Renal pelvis (tissue), 12 donors: ENCODE results near the gene MMP24OS. TPM values are rescaled to one million over a fixed set of nuclear protein-coding genes. Genes with fewer than 3 reads are reported as not detected.
A peak's percentile ranks its signal among the peaks of the same experiment; 100 is the strongest.
"Not testable (repeated sequence)": the region's sequence is repeated elsewhere in the genome, so short reads cannot be mapped to it uniquely, and the experiment has no call there.

Experiments used
- DNase-seq: peaks from one replicate; pipeline ENCODE4 v3.0.0-alpha.2; 2013
- long read RNA-seq, 16 experiments: transcript quantifications; one replicate each; lab custom pipeline, GENCODE V29; 2026
- polyA plus RNA-seq, 3 donors: library from polyadenylated mRNA; unstranded; fragments of 120-200 nt; gene quantifications; one replicate each; pipeline ENCODE4 v1.2.1, GENCODE V29; 2013; ENCODE audit not compliant: insufficient read length in 3 of 3

Gene MMP24OS
- 10 to 100 TPM; 37.7 to 49.8 (median 44.4) TPM for polyA plus RNA-seq
- long read RNA-seq, donor 1, transcript MMP24OS-209 (2 exons, 712 nt): minor isoform, 8 of 35 reads
- long read RNA-seq, donor 1, transcript MMP24OS-201 (2 exons, 867 nt): major isoform, 23 of 35 reads
- long read RNA-seq, donor 1, partial matches to known transcripts: 0 of 35 reads
- long read RNA-seq, donor 1, other reads (novel, unspliced or antisense): 0 of 35 reads
- long read RNA-seq, donor 2, transcript MMP24OS-201 (2 exons, 867 nt): major isoform, 16 of 34 reads
- long read RNA-seq, donor 2, transcript MMP24OS-209 (2 exons, 712 nt): minor isoform, 7 of 34 reads
- long read RNA-seq, donor 2, partial matches to known transcripts: 0 of 34 reads
- long read RNA-seq, donor 2, other reads (novel, unspliced or antisense): 6 of 34 reads
- long read RNA-seq, donor 3, transcript MMP24OS-209 (2 exons, 712 nt): major isoform, 11 of 21 reads
- long read RNA-seq, donor 3, transcript MMP24OS-201 (2 exons, 867 nt): minor isoform, 7 of 21 reads
- long read RNA-seq, donor 3, partial matches to known transcripts: 0 of 21 reads
- long read RNA-seq, donor 3, other reads (novel, unspliced or antisense): 0 of 21 reads
- long read RNA-seq, donor 4, transcript MMP24OS-201 (2 exons, 867 nt): major isoform, 25 of 49 reads
- long read RNA-seq, donor 4, transcript MMP24OS-209 (2 exons, 712 nt): minor isoform, 19 of 49 reads
- long read RNA-seq, donor 4, partial matches to known transcripts: 0 of 49 reads
- long read RNA-seq, donor 4, other reads (novel, unspliced or antisense): 0 of 49 reads
- long read RNA-seq, donor 5, transcript MMP24OS-201 (2 exons, 867 nt): major isoform, 10 of 15 reads
- long read RNA-seq, donor 5, partial matches to known transcripts: 0 of 15 reads
- long read RNA-seq, donor 5, other reads (novel, unspliced or antisense): 0 of 15 reads
- long read RNA-seq, donor 6, transcript MMP24OS-201 (2 exons, 867 nt): major isoform, 20 of 32 reads
- long read RNA-seq, donor 6, transcript MMP24OS-209 (2 exons, 712 nt): minor isoform, 5 of 32 reads
- long read RNA-seq, donor 6, transcript MMP24OS-211 (1 exons, 1,542 nt): minor isoform, 6 of 32 reads
- long read RNA-seq, donor 6, partial matches to known transcripts: 0 of 32 reads
- long read RNA-seq, donor 6, other reads (novel, unspliced or antisense): 0 of 32 reads
- long read RNA-seq, donor 7, transcript MMP24OS-201 (2 exons, 867 nt): major isoform, 25 of 52 reads
- long read RNA-seq, donor 7, transcript MMP24OS-209 (2 exons, 712 nt): minor isoform, 17 of 52 reads
- long read RNA-seq, donor 7, partial matches to known transcripts: 6 of 52 reads
- long read RNA-seq, donor 7, other reads (novel, unspliced or antisense): 0 of 52 reads
- long read RNA-seq, donor 8, transcript MMP24OS-209 (2 exons, 712 nt): major isoform, 6 of 61 reads
- long read RNA-seq, donor 8, partial matches to known transcripts: 8 of 61 reads
- long read RNA-seq, donor 8, other reads (novel, unspliced or antisense): 45 of 61 reads
- long read RNA-seq, donor 9, transcript MMP24OS-209 (2 exons, 712 nt): minor isoform, 10 of 41 reads
- long read RNA-seq, donor 9, transcript MMP24OS-201 (2 exons, 867 nt): major isoform, 25 of 41 reads
- long read RNA-seq, donor 9, partial matches to known transcripts: 0 of 41 reads
- long read RNA-seq, donor 9, other reads (novel, unspliced or antisense): 0 of 41 reads
- long read RNA-seq, donor 10, transcript MMP24OS-209 (2 exons, 712 nt): minor isoform, 9 of 39 reads
- long read RNA-seq, donor 10, transcript MMP24OS-201 (2 exons, 867 nt): major isoform, 22 of 39 reads
- long read RNA-seq, donor 10, transcript MMP24OS-211 (1 exons, 1,542 nt): minor isoform, 6 of 39 reads
- long read RNA-seq, donor 10, partial matches to known transcripts: 0 of 39 reads
- long read RNA-seq, donor 10, other reads (novel, unspliced or antisense): 0 of 39 reads
- long read RNA-seq, donor 11, transcript MMP24OS-209 (2 exons, 712 nt): major isoform, 8 of 33 reads
- long read RNA-seq, donor 11, transcript MMP24OS-201 (2 exons, 867 nt): major isoform, 8 of 33 reads
- long read RNA-seq, donor 11, partial matches to known transcripts: 15 of 33 reads
- long read RNA-seq, donor 11, other reads (novel, unspliced or antisense): 0 of 33 reads
- long read RNA-seq, donor 12, transcript MMP24OS-201 (2 exons, 867 nt): major isoform, 20 of 46 reads
- long read RNA-seq, donor 12, transcript MMP24OS-211 (1 exons, 1,542 nt): minor isoform, 8 of 46 reads
- long read RNA-seq, donor 12, transcript MMP24OS-209 (2 exons, 712 nt): minor isoform, 9 of 46 reads
- long read RNA-seq, donor 12, partial matches to known transcripts: 0 of 46 reads
- long read RNA-seq, donor 12, other reads (novel, unspliced or antisense): 6 of 46 reads
- long read RNA-seq, donor 13, transcript MMP24OS-209 (2 exons, 712 nt): major isoform, 8 of 24 reads
- long read RNA-seq, donor 13, transcript MMP24OS-201 (2 exons, 867 nt): major isoform, 8 of 24 reads
- long read RNA-seq, donor 13, transcript MMP24OS-211 (1 exons, 1,542 nt): major isoform, 8 of 24 reads
- long read RNA-seq, donor 13, partial matches to known transcripts: 0 of 24 reads
- long read RNA-seq, donor 13, other reads (novel, unspliced or antisense): 0 of 24 reads
- long read RNA-seq, donor 14, transcript MMP24OS-201 (2 exons, 867 nt): major isoform, 44 of 80 reads
- long read RNA-seq, donor 14, transcript MMP24OS-209 (2 exons, 712 nt): minor isoform, 22 of 80 reads
- long read RNA-seq, donor 14, partial matches to known transcripts: 7 of 80 reads
- long read RNA-seq, donor 14, other reads (novel, unspliced or antisense): 0 of 80 reads
- long read RNA-seq, donor 15, transcript MMP24OS-201 (2 exons, 867 nt): major isoform, 28 of 56 reads
- long read RNA-seq, donor 15, transcript MMP24OS-209 (2 exons, 712 nt): minor isoform, 14 of 56 reads
- long read RNA-seq, donor 15, transcript MMP24OS-211 (1 exons, 1,542 nt): minor isoform, 5 of 56 reads
- long read RNA-seq, donor 15, partial matches to known transcripts: 0 of 56 reads
- long read RNA-seq, donor 15, other reads (novel, unspliced or antisense): 5 of 56 reads
- long read RNA-seq, donor 16, transcript MMP24OS-201 (2 exons, 867 nt): major isoform, 11 of 34 reads
- long read RNA-seq, donor 16, transcript MMP24OS-209 (2 exons, 712 nt): minor isoform, 9 of 34 reads
- long read RNA-seq, donor 16, partial matches to known transcripts: 10 of 34 reads
- long read RNA-seq, donor 16, other reads (novel, unspliced or antisense): 0 of 34 reads

DNA sequence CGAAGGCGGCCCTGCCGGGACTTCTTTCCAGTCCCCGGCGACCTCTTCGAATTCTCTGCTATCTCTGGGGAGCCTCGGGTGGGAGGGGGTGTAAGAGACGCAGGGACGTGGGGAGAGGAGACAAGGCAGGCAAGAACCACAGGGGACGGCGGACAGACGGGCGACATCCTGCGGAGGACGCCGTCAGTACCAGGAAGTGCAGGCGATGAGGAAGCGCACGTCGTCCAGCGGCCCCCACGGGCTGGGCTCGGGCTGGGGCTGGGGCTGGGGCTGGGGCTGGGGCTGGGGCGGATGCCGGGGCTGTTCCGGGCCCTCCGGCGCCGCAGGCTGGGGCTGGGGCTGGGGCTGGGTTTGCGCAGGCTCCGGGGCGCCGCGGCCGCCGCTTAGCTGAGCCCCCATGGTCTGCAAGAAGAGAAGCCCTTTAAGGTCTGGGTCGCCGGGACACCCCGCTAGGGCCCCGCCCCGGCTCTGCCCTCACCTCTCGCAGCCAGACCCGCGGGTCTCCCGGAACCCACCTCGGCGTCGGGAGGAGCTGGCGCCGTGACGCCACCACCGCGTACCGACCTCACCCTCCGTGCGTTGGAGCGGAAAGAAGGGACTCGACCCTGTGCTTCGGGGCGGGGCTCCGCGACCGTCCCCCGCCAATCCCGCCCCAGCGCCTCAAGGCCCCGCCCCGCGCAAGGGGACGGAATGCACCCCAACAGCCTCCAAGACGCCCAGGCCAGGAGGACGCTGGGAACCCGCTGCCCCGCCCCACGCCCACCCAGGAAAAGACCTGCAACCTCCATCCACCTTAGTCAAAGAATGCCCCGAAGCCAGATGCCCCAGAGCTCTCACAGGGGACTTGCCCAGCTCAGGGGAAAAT, at the start of gene MMP24OS:
MMP24OS (minus strand) TSS at position 592 of the 865 bp plus-strand sequence; CDS start at position 399, 193 bp downstream.
- peak; percentile 91 for DNase-seq

DNA sequence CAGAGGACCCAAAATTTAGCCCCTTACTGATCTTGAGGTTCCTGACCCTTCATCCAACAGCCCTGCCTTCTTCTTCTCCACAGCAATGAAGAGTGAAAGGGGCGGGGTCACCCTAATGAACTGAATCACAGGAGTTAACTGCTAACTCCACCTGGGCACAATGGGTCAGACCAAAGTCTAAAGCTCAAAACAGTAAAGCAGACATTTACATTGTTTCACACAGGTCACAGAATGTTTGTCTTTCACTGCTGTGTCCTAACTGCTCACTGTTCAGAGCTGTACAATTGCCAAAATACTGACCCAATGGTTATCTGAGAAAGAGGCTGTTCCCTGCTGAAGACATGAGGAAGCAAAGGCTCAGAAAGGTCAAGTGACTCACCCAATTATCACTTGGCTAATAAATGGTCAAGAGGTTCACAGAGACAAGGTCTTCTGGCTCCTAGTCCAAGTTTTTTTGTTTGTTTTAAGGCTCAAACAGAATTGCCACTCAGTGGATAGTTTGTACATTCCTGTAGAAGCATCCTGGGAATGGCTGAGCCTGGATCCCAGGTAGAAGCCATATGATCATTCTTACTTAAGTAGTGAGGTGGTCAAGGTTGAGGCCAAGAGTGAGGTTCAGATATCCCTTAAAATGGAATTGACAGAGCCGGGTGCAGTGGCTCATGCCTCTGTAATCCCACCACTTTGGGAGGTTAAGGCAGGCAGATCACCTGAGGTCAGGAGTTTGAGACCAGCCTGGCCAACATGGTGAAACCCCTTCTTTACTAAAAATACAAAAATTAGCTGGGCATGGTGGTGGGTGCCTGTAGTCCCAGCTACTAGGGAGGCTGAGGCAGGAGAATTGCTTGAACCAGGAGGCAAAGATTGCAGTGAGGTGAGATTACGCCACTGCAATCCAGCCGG, 49.4 kb upstream of the MMP24OS start:
- no peak for DNase-seq

DNA sequence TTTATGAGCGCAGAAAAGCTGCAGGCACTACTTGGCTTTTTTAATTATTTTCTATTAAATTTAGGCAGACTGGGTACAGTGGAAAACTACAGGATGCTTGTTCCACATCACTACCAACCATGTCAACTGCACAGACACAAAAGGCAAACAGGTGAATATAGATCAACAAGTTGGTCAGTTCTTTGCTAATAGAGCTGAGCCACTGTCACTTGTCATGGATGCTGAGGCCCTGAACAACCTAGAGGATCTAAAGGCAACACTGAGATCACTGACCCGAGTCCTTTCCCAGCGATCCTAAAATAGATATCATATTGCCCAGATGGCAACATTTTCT, 48.8 kb upstream of the MMP24OS start:
- DNase-seq: no peak

DNA sequence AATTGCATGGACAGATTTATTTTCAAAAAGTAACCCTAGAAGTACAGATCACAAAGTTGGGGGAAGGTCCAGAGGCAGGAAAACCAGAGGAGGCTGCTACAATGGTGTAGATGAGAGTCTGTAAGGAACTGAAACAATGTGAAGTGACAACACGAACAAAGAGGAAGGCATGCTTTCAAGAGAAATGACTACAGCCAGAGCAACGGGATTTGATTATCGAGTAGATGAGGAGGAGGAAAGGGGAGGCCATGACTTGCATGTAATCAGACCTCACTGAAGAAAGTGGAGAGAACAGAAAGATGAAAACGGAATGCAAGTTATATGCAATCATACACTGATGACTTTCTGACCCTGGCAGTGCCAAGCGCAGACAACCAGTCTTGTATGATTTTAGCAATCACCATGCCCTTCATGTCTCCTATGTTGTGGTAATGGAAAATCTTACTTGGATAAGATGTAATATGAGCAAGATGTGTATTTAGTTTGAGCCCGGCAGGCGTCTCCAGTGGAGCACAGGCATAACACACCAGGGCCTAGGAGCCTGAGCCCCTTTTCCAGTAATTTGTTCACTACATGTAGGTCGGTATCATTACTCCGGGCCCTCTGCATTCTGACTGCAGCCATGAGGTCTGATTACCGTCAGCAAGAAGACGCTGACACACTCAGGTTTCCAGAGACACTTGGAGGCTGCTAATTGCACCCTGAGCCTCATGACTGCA, 48.3 kb upstream of the MMP24OS start:
- no peak for DNase-seq

DNA sequence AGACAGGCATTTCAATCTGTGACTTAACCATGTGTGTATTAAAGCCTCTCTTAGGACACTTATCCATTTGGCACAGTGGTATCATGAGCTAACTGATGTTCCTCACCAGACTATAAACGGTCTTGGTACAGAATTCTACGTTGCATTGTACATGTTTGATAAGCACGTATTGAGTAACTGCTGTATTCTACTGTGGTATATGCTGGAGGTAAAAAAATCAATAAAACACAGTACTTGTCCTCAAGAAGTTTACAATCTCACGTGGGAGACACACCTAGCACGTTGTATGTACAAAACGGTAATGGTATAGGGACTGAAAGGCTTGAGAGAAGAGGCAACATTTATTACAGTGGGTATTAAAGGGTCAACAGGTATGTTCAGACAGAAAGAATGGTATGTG, 47.5 kb upstream of the MMP24OS start:
- no peak for DNase-seq

DNA sequence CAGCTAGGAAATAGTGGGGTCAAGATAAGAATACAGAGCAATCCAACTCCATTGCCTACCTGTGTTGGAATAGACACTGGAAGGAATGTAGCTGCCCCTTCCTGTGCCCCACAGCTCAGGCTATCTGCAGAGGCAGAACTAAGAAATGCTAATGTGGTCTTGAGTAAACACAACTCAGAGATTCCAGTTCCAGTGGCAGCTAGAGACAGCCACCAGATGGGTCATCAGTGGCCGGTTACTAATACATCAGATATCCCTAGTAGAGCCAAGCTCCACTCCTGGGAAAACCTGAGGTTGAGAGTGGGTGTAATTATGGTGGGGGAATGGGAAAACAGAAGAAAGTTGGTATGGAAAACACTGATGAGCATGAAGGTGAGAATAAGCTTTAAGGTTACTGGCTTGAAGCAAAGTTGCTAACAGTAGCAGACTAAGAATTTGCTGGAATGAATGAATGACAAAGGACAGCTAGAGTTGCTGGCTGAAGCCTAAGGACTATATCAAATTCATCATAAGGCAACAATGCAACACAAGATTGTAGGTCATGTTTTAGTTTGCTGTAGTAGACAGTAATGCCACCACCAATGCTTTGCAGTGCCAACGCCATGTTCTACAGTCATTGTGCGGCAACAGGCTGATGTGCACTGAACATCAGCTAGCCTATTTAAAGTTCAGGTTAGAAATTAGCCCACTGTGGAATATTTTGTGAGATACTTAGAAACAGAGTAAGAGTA, 42.6 kb upstream of the MMP24OS start:
- DNase-seq: no peak

DNA sequence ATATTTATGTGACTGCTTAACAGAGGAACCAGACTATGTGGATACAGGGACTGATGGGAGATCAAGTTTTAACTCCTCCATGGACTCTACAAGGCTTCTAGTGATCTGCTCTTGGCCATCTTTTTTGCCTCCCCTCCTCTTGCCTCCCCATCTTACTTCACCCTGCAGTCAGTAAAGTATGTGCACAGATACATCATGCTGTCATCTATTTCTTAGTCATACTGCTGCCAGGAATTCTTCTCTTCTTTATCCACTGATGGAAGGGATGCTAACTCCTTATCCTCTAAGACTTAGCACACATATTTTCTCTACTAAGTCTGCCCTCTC, 41.9 kb upstream of the MMP24OS start:
- no peak for DNase-seq

DNA sequence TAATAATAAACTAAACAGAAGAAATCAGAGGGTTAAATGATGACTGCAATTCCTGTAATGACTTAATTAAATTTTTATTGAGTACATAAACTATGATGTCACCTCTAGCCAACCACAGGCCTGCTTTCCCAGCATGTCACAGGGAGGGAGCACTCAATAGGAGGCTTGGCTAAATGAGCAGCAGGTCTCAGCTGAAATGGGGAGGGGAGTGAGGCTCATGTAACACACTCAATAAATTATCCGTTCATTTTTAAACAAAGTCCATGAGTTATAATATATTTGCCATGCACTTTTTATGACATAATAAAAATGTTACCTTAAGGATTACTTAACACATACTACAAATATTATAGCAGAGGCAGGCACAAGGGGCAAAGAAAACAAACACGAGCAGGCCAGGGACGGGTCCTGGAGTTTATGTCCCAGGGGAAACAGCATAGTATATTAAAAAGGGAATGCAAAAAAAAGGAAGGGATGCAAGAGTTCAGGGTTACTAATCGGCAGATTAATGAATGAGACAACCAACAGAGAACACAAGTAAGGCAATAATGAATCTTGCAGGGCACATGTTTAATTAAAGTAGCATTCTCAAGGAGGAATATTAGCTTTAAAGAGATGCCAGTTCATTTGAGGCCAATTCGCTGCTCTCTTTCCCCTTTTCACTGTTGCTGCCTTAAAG, 41.4 kb upstream of the MMP24OS start:
- DNase-seq: peak; percentile 46

DNA sequence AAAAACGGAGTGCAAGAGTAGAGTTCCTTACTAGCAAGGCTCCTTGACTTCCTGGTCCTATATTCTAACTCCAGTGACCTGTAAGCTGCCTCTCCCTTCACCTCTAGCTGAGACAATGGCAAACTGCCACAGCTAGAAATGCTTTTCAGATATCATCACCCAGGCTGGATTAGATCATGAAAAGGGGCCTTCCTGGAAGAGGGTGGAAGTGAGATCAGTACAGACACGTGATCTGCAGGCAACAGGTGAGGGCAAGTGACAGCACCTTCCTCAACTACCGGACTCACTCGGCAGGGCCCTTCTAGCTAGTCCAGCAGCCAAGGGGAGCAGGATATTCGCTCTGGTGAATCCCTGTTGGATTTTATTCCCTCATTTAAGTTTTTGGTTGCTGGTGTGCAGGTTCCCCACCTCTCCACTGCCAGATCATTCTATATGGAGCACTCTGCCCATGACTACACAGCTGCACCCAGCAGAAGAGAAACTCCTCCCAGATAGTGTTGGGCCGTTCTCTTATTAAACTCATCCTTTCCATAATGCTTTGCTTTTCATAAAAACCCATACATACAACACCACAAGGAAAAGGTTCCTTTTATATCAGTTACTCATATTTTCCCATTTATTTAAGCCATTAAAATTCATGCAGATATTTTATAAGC, 40.7 kb upstream of the MMP24OS start:
- peak; percentile 35 for DNase-seq

DNA sequence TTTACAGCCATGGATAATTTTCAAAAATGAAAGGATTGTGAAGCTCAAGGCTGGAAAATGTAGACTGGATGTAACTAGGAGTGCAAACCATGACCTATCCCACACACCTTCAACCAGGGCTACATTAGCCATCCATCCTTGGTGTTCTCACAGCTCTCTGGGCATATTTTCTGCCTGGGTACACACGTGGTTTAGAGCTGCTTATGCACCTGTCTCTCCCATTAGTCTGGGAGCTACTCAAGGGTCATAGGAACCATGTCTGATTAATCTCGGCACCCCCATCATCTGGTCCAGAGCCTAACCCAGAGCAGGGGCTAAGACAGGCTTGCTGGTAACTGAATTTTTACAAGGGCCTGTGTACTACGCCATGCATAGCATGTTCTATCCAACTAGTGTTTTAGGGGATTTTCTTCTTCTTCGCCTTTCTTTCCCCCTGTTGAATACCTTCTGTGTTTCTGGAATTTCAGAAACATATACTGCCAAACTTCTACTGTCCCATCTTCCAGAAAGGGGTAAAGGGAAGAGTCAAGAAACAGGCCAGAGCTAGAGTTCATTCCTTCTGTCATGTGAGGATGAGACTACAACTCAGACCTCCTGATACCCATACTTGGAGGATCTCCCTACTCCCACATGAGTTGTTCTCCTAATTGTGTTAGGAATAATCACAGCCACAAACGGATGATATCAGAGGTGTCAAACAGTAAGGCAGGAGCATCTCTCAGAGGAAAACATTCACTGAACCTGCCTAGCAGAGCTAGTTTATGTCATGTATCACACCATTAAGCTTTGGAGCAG, 39.7 kb upstream of the MMP24OS start:
- no peak for DNase-seq

DNA sequence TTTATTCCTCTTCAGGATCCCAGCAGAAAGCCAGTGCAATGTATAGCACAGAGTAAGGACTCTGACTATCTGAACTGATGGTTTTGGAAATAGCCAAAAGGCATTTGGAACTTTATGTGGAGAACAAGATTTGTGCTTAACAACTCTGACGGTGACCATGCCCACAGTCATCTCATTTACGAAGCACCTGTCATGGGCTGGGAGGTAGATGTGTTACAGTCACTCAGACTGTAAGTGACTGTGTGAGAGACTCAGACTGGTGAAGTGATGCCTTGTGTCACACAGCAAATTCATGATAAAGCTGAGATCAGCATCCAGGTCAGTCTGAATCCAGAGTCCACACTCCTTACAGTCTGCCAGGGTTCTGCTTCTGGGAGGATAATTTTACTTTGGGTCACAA, 38.2 kb upstream of the MMP24OS start:
- DNase-seq: no peak

DNA sequence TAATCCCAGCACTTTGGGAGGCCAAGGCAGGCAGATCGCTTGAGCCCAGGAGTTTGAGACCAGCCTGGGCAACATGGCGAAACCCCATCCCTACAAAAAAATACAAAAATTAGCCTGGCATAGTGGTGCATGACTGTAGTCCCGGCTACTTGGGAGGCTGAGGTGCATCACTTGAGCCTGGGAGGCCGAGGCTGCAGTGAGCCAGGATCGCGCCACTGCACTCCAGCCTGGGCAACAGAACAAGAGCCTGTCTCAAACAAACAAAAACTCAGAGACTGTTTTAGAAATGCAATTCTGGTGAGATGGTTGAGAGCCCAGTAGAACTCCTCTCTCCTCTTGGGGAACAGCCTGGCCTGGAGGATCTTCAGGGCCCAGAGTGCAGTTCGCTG, 37.7 kb upstream of the MMP24OS start:
- DNase-seq: not testable (repeated sequence)
